NCI-H2196 (cell line): Measurements from ENCODE around the gene FAM13A.

ENCODE experiments used
- DNase-seq: peaks from one replicate; lab custom pipeline; 2025; ENCODE audit not compliant: unreplicated experiment; lab: John Stamatoyannopoulos, UW

FAM13A gene

DNA sequence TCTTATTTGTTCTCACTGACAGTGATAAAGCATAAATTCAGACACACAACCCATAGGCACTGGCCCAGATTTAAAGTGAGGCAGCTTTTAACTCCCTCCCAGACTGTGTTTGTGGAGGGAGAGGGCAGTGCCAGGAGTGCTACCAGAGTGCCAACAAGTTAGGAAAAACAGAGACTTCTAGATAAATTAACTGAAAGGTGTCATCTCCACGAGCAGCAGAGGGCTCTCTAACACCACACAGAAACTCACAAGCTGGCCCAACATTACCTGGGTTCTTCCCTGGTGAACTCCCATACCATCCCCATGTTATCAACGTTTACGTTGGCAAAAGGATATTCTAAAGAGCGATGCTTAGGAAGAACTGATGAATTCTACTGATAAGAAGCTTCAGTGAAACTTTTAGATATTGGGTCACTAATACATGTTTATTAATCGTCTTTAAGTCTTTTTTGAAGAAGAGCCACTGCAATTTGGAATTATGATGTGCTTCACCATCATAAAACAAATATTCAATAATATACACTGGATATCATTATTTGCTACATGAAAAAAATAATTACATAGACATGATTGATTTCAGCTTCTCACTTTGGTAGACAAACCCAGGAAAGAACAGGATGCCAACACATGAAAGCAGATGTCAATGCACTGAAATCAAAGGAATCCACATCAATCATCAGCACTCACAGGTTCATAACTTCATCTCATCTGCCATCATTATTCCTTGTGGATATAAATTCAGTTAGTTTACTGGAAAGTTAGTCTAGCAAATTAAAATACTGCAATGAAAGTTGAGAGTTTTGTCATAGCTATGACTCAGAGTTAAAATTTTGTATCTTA, 238.1 kb downstream of the FAM13A start:
- DNase-seq = peak; percentile 39

DNA sequence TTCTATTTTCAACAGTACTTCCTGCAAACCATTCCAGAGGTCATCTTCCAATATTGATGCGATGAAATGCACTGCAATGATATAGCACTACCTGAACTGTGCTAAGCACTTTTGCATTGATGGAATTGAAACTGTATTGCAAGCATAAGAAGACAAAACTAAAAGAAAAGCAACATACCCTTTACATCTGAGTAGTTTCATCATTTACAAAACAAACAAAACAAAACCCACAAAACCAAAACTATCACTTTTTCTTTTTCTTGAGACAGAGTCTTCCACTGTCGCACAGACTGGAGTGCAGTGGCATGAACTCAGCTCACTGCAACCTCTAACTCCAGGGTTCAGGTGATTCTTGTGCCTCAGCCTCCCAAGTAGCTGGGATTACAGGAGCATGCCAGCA, 239.2 kb downstream of the FAM13A start:
- no peak for DNase-seq

DNA sequence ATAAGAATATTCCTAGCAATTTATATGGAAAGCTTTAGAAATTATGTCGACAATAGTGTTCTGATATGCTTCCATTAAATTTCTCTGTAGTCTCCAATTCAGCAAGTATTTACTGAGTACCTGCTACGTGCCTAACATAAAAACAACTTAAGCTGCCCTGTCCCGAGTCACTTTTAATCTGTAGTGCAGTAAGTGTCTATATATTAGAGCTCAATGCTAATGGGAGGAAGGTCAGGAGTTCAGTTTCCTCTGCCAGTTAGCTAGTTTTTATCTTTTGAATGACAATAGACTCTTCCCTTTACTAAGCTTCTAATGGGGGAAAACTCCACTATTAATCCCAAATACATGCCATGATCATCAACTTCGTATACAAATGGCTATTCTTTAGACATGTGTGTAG, 240.6 kb downstream of the FAM13A start:
- DNase-seq = no peak

DNA sequence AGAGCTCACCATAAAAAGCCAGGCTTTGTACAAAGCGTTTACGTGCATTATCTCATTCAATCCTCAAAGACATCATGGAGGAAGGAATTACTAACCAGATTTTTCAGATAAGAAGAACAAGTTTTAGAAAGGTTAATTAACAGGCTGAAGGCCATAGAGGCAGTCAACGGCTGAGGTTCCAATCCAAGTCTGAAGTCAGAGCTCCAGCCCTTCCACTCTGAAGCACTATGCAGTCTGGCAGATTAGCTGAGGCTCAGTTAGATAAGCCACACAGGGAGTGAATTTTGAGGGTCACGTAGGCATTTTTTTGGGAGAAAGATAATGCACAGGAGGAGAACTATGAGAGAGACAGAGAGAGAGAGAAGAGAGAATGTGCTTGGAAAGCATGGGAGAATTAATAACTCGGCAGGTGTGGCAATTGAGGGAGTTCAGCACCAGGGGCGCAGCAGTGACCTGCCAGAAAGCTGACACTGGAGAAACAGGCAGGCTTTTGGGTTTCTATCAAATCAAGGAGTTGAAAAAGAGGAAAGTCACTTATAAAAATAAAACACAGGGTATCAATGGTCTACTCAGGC, 242.9 kb downstream of the FAM13A start:
- no peak for DNase-seq

DNA sequence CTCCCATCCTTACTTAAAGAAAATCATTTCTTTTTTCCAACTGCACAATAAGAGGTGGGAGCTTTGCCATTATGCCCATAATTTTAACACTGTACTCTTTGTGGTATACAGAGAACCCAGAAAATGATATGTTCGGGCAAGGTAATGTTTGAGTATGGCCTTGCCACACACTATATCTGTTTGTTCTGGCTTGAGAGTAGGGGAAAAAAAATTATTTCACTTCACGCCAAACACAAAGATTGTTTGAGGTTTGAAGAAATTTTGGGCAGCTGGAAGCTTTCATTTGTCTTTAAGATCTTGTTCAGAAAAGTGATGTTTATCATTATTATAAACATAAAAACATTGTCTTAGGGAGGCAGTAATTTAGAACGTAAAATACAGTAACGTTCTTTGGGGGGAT, 244.0 kb downstream of the FAM13A start:
- DNase-seq = no peak

DNA sequence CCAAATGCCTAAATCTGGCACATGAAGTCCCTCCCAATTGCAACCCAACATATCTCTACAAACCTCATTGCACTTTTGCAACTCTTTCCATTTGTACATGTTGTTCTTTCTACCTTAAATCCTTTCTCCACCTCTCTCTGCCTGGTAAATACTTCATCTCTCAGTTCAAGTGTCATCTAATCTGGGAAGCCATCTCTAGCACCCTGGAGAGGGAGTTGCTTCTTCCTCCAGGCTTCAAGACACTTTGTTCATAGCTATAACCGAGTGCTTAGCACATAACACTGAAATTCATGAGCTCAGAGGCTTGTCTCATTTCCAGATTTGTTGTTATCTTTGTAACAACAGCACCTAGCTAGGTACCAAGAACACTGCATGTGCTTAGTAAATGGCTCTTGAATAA, 244.6 kb downstream of the FAM13A start:
- DNase-seq = no peak

DNA sequence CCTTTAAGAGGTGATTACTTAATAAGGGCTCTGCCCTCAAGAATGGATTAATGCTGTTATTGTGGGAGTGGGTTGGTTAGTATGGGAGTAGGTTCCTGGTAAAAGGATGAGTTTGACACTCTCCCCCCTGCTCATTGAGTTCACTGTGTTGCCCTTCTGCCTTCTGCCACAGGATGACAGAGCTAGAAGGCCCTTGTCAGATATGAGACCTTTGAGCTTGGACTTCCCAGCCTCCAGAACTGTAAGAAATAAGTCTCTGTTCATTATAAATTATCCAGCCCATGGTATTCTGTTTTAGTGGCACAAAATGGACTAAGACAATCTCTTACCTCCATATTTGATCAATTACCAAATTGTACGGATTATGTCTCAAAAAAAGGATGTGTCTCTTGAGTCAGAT, 245.1 kb downstream of the FAM13A start:
- no peak for DNase-seq

DNA sequence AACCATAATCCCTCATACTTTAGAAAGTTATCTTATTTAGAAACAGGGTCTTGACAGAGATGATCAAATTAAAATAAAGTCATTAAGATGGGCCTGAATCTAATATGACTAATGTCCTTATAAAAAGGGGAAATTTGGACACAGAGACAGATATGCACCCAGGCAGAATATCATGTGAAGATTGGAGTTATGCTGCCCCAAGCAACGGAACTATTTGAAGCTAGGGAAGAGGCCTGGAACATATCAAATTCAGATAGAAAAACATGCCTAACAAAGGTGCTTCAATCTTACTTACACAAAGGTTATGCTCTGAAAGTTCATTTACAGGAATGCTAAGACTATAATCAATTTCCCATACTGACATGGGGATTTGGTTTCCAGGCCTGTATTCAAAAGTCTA, 246.7 kb downstream of the FAM13A start:
- DNase-seq = no peak

DNA sequence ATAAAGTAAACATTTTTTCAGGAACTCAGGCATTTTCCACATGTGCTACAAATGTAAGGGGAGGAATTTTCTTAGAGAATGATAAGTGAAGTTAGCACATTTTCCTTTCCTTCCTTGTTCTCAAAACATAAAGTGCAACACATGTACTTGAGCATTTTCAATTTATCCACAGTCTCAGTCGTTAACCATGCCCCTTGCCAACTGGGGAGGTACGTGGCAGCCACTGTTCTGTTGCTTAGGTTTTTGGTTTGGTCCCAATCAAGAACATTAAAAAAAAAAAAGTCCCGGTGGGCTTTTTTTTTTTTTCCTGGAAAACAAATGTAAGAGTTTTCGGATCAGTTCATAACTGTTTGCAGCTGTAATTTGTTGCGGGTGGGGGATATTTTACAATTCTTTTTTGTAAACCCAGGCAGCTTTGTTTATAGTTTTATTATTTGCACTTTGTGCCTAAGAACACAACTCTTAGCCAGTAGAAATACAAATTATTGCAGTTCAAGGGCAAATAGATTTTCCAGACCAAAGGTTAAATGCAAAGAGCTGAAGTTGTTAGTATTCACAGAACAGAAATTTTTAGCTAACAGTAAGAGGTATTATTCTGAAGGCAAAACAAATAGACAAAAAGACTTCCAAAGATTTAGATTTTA, 247.3 kb downstream of the FAM13A start:
- no peak for DNase-seq

DNA sequence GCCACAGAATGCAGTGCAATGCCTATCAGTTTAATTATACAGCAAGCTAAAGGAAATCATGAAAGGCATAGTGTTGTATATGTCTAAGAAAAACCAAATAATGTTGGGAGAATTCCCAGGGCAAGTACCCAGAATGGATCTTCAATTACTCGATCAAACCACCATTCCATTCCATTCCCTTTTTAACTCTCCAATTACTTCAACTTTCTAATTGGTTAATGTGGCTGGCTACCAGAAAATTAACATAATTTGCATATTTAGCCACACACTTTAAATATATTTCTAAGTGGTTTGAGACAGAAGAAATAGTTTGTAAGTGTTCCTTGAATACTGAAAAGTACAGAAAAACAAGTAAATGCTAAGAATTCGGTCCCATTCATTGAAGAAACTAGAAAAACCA, 247.9 kb downstream of the FAM13A start:
- no peak for DNase-seq

DNA sequence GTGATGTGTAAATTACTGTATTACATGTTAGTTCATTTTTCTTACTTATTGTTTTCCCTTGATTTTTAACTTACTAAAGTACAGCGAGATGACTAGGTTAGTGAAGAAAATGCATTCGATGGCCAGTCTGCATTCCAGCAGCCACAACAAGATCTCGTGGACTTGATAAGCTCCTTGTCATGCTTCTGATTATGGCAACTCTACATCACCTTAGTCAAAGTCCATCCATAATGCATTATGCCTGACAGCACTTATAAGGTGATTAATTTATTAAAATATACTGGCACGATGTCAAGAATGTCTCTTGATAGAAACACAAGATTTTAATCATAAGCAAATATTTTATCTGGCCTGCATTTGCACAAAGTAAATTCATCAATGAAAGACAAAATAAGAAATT, 249.5 kb downstream of the FAM13A start:
- DNase-seq = no peak

DNA sequence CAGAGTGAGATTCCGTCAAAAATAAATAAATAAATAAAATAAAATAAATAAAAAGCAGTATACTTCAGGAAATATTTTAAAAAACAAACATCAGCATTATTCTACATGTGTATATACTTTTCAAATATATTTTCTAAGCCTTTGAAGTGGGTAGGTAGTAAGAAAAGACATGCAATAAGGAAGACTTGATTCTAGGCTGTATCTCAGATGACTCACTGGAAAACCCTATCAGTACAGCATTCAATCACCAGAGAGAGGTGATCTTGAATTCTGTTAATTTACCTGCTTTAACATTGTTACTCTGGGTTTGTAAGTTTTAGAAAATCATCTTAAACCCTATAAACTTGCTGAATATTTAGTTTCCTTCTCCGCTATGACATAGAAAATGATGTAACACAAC, 252.8 kb downstream of the FAM13A start:
- no peak for DNase-seq

DNA sequence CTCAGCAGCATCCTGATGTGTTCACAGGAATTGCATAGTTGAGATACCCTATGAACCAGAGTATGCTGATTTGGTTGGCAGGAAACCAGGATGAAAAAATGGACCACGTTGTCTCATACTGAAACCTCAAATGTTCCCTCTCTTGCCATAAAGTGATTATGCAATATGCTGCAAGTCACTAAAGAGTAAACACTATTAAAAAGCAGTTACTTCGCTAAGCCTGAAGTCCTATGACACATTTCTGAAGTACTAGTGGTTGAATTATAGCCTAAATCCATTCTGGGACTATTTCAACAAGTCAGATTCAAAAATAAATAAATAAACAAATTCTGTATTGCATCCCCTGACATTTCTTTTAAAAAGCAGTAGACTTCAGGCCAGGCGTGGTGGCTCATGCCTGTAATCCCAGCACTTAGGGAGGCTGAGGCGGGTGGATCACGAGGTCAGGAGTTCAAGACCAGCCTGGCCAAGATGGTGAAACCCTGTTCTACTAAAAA, 253.3 kb downstream of the FAM13A start:
- no peak for DNase-seq

DNA sequence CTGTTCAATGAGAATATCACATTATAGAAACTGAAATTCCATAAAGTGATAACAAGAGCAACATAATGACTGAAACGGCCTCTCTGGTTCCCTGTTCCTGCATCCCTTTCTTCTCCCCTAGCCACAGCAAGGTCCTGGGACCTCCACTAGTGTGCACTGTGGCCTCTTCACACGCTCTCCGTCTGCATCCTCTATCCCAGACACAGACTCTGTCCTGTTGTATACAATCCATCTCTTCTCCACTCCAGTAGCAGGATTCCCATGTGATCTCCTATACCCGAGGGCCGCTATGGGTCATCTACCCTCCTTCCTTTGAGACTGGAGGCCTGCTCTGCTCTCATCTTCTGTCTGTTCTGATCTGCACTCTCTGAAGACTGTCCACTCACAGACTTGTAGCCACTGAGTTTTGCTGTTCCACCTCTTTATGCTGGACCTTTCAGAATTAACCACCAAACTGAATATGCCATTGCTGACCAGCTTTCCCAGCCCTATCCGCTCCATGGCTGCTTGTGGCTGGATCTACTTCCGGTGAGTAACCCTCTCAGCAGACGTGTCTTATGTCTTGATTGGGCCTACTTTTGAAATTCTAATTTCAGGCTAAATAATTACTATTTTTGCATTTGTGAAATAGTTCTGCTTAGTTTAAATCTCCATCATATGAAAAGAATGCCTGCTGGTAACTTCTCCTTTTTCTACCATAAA, 254.2 kb downstream of the FAM13A start:
- no peak for DNase-seq

DNA sequence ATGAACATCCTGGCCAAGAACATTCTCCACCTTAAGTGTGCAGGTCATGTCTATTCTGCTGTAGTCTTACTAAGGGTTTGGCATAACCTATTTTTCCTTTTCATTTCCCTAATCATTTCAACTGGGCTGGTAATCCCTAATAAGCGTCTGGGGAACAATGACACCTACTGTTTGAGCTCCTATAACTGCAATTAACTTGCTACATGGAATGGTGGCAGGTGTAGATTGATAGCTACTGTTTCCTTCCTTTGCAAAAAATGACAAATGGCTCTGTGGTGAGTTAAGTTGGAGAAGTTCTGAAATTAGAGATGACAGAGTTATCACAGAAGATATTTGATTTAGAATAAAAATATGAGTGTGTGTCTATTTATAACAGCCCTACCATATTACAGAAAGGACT, 254.8 kb downstream of the FAM13A start:
- DNase-seq = no peak

DNA sequence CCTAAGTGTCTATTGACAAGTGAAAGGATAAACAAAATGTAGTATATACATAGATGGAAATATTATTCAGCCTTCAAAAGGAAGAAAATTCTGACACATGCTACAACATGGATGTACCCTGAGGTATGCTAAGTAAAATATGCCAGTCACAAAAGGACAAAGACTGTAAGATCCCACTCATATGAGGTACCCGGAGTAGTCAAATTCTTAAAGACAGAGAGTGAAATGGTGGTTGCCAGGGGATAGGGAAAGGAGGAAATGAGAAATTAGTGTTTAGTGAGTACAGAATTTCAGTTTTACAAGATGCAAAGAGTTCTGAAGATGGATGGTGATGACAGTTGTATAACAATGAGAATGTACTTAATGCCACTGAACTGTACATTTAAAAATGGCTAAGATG, 257.1 kb downstream of the FAM13A start:
- no peak for DNase-seq

DNA sequence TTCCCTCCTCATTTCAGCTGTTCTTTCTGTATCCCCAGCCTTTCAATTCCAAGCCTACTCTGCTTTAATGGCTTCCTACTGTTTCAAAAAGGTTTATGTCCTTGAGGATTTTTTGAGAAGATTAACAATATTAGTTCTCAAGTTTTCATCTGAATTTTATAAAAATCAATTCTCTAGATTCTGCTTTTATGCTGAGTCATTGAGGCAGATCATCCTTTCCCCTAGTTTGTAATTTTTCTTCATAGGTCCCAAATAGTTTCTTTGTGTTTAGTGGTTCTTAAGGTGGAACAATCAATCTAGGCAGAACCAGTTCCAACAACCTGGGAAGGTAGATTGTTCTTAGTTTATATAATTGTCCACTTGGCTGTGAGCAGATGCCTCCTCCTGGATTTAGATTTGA, 259.3 kb downstream of the FAM13A start:
- DNase-seq = no peak

DNA sequence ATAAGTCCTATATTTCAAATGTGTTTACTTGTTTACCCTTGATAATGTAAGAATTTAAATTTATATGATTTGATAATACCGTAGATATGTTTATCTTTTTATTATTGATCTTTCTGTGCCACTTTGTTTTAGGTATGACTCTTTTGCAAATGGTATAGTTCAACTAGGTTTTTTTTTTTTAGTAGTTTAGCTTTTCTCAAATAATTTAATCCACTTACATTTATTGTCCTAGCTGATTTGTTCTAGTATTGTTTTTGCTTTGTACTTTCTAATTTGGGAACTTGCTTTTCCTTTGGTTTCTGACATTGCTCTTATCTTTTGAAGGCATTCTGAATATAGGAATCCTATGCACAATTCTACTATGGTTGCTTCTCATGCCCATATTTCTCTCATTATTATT, 260.4 kb downstream of the FAM13A start:
- no peak for DNase-seq

DNA sequence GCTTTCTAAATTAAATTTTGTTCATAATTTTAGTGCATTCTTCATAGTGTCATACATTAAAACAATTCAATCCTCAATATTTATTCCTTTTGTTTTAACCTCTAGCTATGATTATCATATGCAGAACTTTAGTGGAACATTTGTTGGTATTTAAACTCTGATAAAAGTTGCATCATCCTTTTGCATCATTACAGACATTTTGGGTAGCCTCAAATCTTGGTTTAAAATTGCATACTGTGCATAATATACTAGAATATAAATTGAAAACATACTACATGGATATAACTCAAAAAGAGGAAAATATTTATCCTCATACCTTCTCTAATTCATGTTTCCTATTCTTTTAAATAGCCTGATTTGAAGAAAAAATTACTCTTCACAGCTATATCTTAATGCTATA, 262.0 kb downstream of the FAM13A start:
- no peak for DNase-seq

DNA sequence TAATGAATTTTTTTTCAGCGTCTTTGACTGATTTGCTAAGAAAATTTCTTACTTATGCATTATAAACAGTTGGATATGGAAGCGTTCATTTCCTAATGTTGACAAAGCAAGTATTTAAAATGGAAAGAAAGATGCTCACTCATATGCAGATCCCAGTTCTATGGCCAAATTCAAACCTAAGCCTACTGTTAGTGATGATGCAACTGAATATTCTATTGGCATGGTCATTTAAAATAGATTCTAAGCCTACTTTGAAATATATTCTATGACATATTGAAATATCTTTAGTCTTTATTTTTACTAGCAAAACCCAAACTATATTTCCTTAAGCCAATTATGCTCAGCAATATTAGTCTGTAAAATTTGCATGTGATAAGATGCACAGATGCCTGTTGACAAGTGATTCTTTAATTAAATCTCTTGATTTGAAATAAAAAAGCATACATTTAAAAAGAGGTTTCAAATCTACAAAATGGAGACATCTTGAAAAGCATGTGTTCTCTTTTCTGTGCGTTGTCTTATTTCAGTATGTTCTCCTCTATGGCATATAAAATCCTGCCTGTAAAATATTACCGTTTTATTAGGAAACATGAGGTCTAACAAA, 262.8 kb downstream of the FAM13A start:
- DNase-seq = no peak

DNA sequence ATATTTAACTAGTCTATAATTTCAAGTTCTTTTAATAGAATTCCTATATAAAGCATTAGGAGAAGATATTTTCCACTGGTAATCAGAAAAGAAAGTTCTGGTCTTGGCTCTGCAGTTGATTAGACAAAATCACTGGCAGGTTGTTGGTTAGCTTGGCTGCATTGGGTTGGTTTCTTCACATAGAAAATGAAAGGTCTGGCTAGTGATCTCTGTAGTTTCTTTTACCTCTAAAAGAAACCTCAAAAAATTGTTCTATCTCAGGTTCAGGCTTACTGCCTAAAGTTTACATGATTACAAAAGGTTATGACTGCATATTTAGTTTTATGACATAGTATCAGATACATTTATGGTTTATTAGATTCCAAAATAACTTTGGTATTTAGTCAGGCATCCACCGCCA, 263.5 kb downstream of the FAM13A start:
- no peak for DNase-seq
